ENCODE data around the gene PTPRB.

PTPRB gene

DNA sequence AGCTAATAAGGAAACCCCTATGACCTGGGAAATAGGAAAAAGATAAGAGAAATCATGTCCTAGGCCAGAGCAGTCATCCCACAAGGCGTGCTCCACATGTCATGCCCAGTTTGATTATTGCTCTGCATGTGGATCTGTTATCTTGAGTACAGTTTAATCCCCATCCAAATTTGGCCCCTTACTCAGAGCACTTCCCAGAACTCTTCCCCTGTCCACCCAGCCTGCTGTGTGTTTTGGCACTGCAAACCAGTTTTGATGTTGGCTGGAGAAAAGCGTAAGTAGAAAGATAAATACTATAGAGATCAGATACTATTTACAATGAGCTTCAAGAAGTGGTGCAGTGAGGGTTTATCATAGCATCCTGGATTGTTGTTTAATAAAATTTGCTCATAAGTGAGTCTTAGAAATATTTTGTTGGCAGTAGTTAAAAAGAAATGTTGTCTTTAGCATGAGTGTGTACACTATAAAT is 83.8 kb downstream of the PTPRB start:
- no peak for TF ChIP-seq CTCF (IDR thresholded peaks at IDR 0.05; ENCODE audit: insufficient read depth, low read length, poor library complexity, severe bottlenecking)
- TF ChIP-seq EZH2phosphoT487 (conservative IDR thresholded peaks at IDR 0.05; ENCODE audit: low read length) = no peak
- H4K20me1 ChIP-seq (ENCODE audit: low read depth, low read length) = no peaks in the 10 kb centered on the region
- H3K4me2 ChIP-seq (ENCODE audit: low read depth, low read length, poor library complexity, severe bottlenecking) = no peak overlapping the region
- no peaks in the 10 kb centered on the region for H3K9me3 ChIP-seq (ENCODE audit: insufficient read depth, low read length)
- no peaks in the 10 kb centered on the region for H3K36me3 ChIP-seq (ENCODE audit: low read length)
- H3K9me2 ChIP-seq (replicated peaks; ENCODE audit: insufficient read depth, low read length) = no peaks in the 10 kb centered on the region
- H2AFZ ChIP-seq (ENCODE audit: low read depth, low read length, severe bottlenecking) = no peak overlapping the region
- H3F3A ChIP-seq (ENCODE audit: insufficient read depth) = no peaks in the 10 kb centered on the region
- H3K79me2 ChIP-seq (ENCODE audit: insufficient read depth, low read length) = no peaks in the 10 kb centered on the region
- H3K27me3 ChIP-seq (ENCODE audit: low read length) = no peaks in the 10 kb centered on the region
- H3K9ac ChIP-seq (ENCODE audit: low read length) = no peak overlapping the region
- H3K4me3 ChIP-seq (ENCODE audit: insufficient read depth, low read length, poor library complexity, severe bottlenecking) = no peak overlapping the region
- H3K27ac ChIP-seq (ENCODE audit: low read depth, low read length) = no peak overlapping the region

GRCh38 chr12:70551731-70552130 is 85.5 kb downstream of the PTPRB start:
- H3K9ac ChIP-seq (ENCODE audit: low read length) = no peak overlapping the region
- H3F3A ChIP-seq (ENCODE audit: insufficient read depth) = no peaks in the 10 kb centered on the region
- no peaks in the 10 kb centered on the region for H4K20me1 ChIP-seq (ENCODE audit: low read depth, low read length)
- TF ChIP-seq CTCF (IDR thresholded peaks at IDR 0.05; ENCODE audit: insufficient read depth, low read length, poor library complexity, severe bottlenecking) (no peak), EZH2phosphoT487 (conservative IDR thresholded peaks at IDR 0.05; ENCODE audit: low read length) (no peak)
- no peaks in the 10 kb centered on the region for H3K27me3 ChIP-seq (ENCODE audit: low read length)
- no peak overlapping the region for H3K4me3 ChIP-seq (ENCODE audit: insufficient read depth, low read length, poor library complexity, severe bottlenecking)
- no peaks in the 10 kb centered on the region for H3K9me3 ChIP-seq (ENCODE audit: insufficient read depth, low read length)
- H3K79me2 ChIP-seq (ENCODE audit: insufficient read depth, low read length) = no peaks in the 10 kb centered on the region
- no peaks in the 10 kb centered on the region for H3K36me3 ChIP-seq (ENCODE audit: low read length)
- H2AFZ ChIP-seq (ENCODE audit: low read depth, low read length, severe bottlenecking) = no peak overlapping the region
- H3K9me2 ChIP-seq (replicated peaks; ENCODE audit: insufficient read depth, low read length) = no peaks in the 10 kb centered on the region
- H3K4me2 ChIP-seq (ENCODE audit: low read depth, low read length, poor library complexity, severe bottlenecking) = no peak overlapping the region
- no peak overlapping the region for H3K27ac ChIP-seq (ENCODE audit: low read depth, low read length)

- H3K9me2 ChIP-seq (replicated peaks; ENCODE audit: insufficient read depth, low read length) = no peaks in the 10 kb centered on the region
- no peaks in the 10 kb centered on the region for H4K20me1 ChIP-seq (ENCODE audit: low read depth, low read length)
- H3K9me3 ChIP-seq (ENCODE audit: insufficient read depth, low read length) = no peaks in the 10 kb centered on the region
- H3K27ac ChIP-seq (ENCODE audit: low read depth, low read length) = no peak overlapping the region
- no peaks in the 10 kb centered on the region for H3K79me2 ChIP-seq (ENCODE audit: insufficient read depth, low read length)
- no peaks in the 10 kb centered on the region for H3F3A ChIP-seq (ENCODE audit: insufficient read depth)
- TF ChIP-seq CTCF (IDR thresholded peaks at IDR 0.05; ENCODE audit: insufficient read depth, low read length, poor library complexity, severe bottlenecking) (no peak), EZH2phosphoT487 (conservative IDR thresholded peaks at IDR 0.05; ENCODE audit: low read length) (no peak)
- H3K27me3 ChIP-seq (ENCODE audit: low read length) = no peaks in the 10 kb centered on the region
- H3K4me2 ChIP-seq (ENCODE audit: low read depth, low read length, poor library complexity, severe bottlenecking) = no peak overlapping the region
- no peak overlapping the region for H3K9ac ChIP-seq (ENCODE audit: low read length)
- no peak overlapping the region for H3K4me3 ChIP-seq (ENCODE audit: insufficient read depth, low read length, poor library complexity, severe bottlenecking)
- no peaks in the 10 kb centered on the region for H3K36me3 ChIP-seq (ENCODE audit: low read length)
- no peak overlapping the region for H2AFZ ChIP-seq (ENCODE audit: low read depth, low read length, severe bottlenecking)
Observed at GRCh38 chr12:70550180-70550577, 87.0 kb downstream of the PTPRB start.
